GM12872 (cell line): ENCODE results near the gene MAGEB4.

ENCODE experiments used
- TF ChIP-seq, protein P1 (sequence below): IDR thresholded peaks from 3 replicates; pipeline ENCODE4 v1.5.1; 2011; ENCODE audit warnings: low read depth, mild to moderate bottlenecking, low read length, moderate library complexity; ENCODE audit not compliant: insufficient read depth

MAGEB4 gene

DNA sequence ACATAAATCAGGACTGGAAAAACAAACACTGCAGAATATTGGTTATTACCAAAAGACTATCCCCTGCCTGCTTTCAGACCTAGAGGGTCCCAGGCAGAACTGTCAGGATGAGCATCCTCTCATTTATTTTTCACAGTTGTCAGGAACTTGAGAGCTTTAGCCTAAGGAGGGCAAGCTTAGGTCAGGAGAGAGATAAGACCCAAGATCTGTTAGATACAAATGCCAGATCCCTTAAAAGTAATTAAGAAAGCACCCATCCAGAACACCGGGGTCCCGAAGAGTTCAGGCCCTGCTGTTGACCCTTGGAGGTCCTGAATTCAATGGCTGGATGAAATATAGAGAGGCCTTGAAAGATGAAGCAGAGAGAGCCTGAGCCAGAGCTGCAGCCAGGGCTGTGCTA, 17.3 kb upstream of the MAGEB4 start:
- TF ChIP-seq, protein P1, sequence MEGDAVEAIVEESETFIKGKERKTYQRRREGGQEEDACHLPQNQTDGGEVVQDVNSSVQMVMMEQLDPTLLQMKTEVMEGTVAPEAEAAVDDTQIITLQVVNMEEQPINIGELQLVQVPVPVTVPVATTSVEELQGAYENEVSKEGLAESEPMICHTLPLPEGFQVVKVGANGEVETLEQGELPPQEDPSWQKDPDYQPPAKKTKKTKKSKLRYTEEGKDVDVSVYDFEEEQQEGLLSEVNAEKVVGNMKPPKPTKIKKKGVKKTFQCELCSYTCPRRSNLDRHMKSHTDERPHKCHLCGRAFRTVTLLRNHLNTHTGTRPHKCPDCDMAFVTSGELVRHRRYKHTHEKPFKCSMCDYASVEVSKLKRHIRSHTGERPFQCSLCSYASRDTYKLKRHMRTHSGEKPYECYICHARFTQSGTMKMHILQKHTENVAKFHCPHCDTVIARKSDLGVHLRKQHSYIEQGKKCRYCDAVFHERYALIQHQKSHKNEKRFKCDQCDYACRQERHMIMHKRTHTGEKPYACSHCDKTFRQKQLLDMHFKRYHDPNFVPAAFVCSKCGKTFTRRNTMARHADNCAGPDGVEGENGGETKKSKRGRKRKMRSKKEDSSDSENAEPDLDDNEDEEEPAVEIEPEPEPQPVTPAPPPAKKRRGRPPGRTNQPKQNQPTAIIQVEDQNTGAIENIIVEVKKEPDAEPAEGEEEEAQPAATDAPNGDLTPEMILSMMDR, result no peak

- TF ChIP-seq, protein P1, result no peak
Observed at GRCh38 chrX:30228526-30228925, 13.3 kb upstream of the MAGEB4 start.

DNA sequence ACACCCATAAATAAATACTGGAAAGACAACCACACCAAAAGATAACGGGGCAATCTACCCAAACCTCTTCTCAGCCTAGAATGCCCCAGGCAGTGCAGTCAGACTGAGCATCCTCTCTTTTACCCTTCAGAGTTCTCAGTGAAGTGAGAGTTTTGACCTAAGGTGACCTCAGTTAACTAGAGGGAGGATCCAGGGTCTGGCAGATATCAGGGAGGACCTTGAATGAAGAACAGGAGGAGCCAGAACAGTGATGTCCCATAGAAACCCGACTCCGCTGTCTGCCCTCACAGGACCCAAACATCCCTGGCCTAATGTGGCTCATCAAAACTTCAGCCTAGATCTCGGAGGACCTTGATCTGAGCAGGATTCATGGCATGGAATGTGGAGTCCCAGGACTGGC, 11.4 kb upstream of the MAGEB4 start, which contains the start of gene MAGEB3:
Gene MAGEB3 (plus strand): TSS at position 263 of the 400 bp plus-strand sequence. CDS start 5,268 bp downstream, outside the sequence.
- TF ChIP-seq, protein P1, result no peak

DNA sequence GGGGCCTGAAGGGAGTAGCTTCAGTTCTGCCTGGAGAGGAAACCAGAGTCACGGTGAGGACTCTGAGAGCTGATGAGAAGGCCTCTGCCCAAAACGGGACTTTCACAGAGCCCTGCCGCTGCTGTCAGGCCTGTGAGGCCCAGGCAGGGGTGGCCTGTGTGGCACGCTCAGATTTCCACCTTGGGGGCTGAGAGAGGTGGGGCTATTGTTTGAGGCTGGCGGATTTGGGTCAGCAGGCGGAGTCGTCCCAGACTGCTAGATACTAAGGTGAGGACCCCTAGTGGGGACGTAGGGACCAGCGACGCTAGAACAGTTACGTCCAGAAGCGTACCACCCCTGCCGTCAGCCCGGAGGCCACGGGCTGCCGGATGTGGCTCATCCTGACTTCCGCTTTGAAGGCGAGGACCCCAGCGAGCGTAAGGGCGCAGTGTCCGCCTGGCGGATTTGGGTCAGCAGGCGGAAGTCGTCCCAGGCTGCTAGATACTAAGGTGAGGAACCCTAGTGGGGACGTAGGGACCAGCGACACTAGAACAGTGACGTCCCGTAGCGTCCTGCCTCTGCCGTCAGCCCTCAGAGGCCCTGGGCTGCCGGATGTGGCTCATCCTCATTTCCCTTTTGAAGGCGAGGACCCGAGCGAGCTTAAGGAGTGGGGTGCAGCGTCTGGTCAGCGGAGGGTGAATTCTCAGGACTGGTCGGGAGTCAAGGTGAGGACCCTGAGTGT, 5.1 kb downstream of the MAGEB4 start, which contains the start of gene MAGEB1:
Gene MAGEB1 (plus strand): TSS at position 378 of the 721 bp plus-strand sequence. CDS start 3,348 bp downstream, outside the sequence.
- TF ChIP-seq, protein P1, result peak; percentile 6; the same call in 1 of the 3 replicates

GRCh38 chrX:30248854-30249253, 7.1 kb downstream of the MAGEB4 start:
- TF ChIP-seq, protein P1, result no peak

- TF ChIP-seq, protein P1, result no peak
Observed at GRCh38 chrX:30253257-30253656, 11.5 kb downstream of the MAGEB4 start.

GRCh38 chrX:30259927-30260326, 18.1 kb downstream of the MAGEB4 start:
- TF ChIP-seq, protein P1, result no peak
